ENCODE data around the gene CASZ1. TPM values are rescaled to one million over a fixed set of nuclear protein-coding genes. Genes with fewer than 3 reads are reported as not detected.

CASZ1 gene
- total and polyA plus RNA-seq, 2 experiments from 2014 or later: 6.2 to 6.7 TPM

- TF ChIP-seq POLR2AphosphoS5 (IDR thresholded peaks at IDR 0.05; ENCODE audit: low read depth) (no peak), STAT1 (IDR thresholded peaks at IDR 0.05; ENCODE audit: unreplicated experiment) (no peak), ZNF331 (CRISPR knock-in tag; IDR thresholded peaks at IDR 0.05; ENCODE audit: low read depth) (no peak), EZH2 (IDR thresholded peaks at IDR 0.05; ENCODE audit: low read depth, unreplicated experiment) (no peak)
Measured at GRCh38 chr1:10626791-10627410, 169.5 kb downstream of the CASZ1 start (continued).

- no peak overlapping the region for H3K27ac Mint-ChIP-seq
- H3K4me2 ChIP-seq: no peak overlapping the region
- peaks cover 7% of the 10 kb centered on the region for H3K4me1 Mint-ChIP-seq
- H4K20me1 ChIP-seq (replicated peaks; ENCODE audit: insufficient read depth): no peaks in the 10 kb centered on the region
- no peak overlapping the region for H3K4me3 ChIP-seq
- no peaks in the 10 kb centered on the region for H3K27me3 ChIP-seq (ENCODE audit: insufficient read depth)
- DNase-seq (ENCODE audit: low spot score) (no peak), ATAC-seq (no peak)
- H3K9me3 Mint-ChIP-seq: no peaks in the 10 kb centered on the region; the same call in 2 of the 3 replicates
- H3K79me2 ChIP-seq (replicated peaks; ENCODE audit: insufficient read depth): no peaks in the 10 kb centered on the region
- no peaks in the 10 kb centered on the region for H3K9me2 ChIP-seq (ENCODE audit: insufficient read depth)
- H3K27me3 Mint-ChIP-seq (ENCODE audit: insufficient read depth, low read depth, poor library complexity): peaks cover 15% of the 10 kb centered on the region
- H3K36me3 ChIP-seq (ENCODE audit: insufficient read depth): no peaks in the 10 kb centered on the region
- no peaks in the 10 kb centered on the region for H3F3A ChIP-seq (replicated peaks; ENCODE audit: low read depth)
- no peak overlapping the region for H3K4me3 Mint-ChIP-seq
- H3K27ac ChIP-seq (ENCODE audit: low read depth): no peak overlapping the region
- H3K36me3 Mint-ChIP-seq (ENCODE audit: low read depth): no peaks in the 10 kb centered on the region
- no peaks in the 10 kb centered on the region for H3K4me1 ChIP-seq (ENCODE audit: insufficient read depth)
- no peak overlapping the region for H2AFZ ChIP-seq
- TF ChIP-seq ZNF114 (CRISPR knock-in tag; IDR thresholded peaks at IDR 0.05) (no peak), ZNF331 (CRISPR knock-in tag; IDR thresholded peaks at IDR 0.05; ENCODE audit: low read depth) (no peak), REST (IDR thresholded peaks at IDR 0.05; ENCODE audit: unreplicated experiment) (no peak), CTCF (conservative IDR thresholded peaks at IDR 0.05; ENCODE audit: low read depth in 2 of 2) (no peak), JUNB (IDR thresholded peaks at IDR 0.05; ENCODE audit: unreplicated experiment) (no peak), NANOG (IDR thresholded peaks at IDR 0.05; ENCODE audit: borderline replicate concordance) (no peak), ZNF462 (CRISPR knock-in tag; IDR thresholded peaks at IDR 0.05) (no peak), STAT1 (IDR thresholded peaks at IDR 0.05; ENCODE audit: unreplicated experiment) (no peak), EZH2 (IDR thresholded peaks at IDR 0.05; ENCODE audit: low read depth, unreplicated experiment) (no peak), CREB1 (CRISPR knock-in tag; IDR thresholded peaks at IDR 0.05; ENCODE audit: low read depth) (no peak), ETS1 (IDR thresholded peaks at IDR 0.05) (no peak)
Measured at GRCh38 chr1:10626131-10626731, 170.2 kb downstream of the CASZ1 start.
